H9 (cell line): Measurements from ENCODE around the gene JAKMIP1. TPM values are rescaled to one million over a fixed set of nuclear protein-coding genes. Genes with fewer than 3 reads are reported as not detected.

Experiments
- DNase-seq: peaks from one replicate; pipeline ENCODE4 v3.0.0-alpha.2; 2017
- H2AFZ ChIP-seq: one replicate; pipeline ENCODE4 v1.6.1; 2013; ENCODE audit warnings: mild to moderate bottlenecking, low read length, control low read depth, moderate library complexity
- H2AK5ac ChIP-seq: 2 replicates; pipeline ENCODE4 v1.6.1; 2013; ENCODE audit warnings: low read length, control low read depth, mixed read lengths; ENCODE audit not compliant: insufficient read length
- H2BK120ac ChIP-seq: one replicate; pipeline ENCODE4 v1.6.1; 2013; ENCODE audit warnings: low read depth, mild to moderate bottlenecking, low read length, control low read depth, inconsistent platforms; ENCODE audit not compliant: poor library complexity, severe bottlenecking
- H2BK12ac ChIP-seq: 2 replicates; pipeline ENCODE4 v1.6.1; 2013; ENCODE audit warnings: low read length, control low read depth, mixed read lengths, low read depth; ENCODE audit not compliant: insufficient read length
- H2BK15ac ChIP-seq: 2 replicates; pipeline ENCODE4 v1.6.1; 2013; ENCODE audit warnings: low read depth, low read length, control low read depth
- H2BK20ac ChIP-seq: one replicate; pipeline ENCODE4 v1.6.1; 2013; ENCODE audit warnings: low read depth, mild to moderate bottlenecking, low read length, control low read depth, inconsistent platforms; ENCODE audit not compliant: poor library complexity, severe bottlenecking
- H2BK5ac ChIP-seq: 2 replicates; pipeline ENCODE4 v1.6.1; 2013; ENCODE audit warnings: low read length, control low read depth, mixed read lengths; ENCODE audit not compliant: insufficient read length
- H3K14ac ChIP-seq: 2 replicates; pipeline ENCODE4 v1.6.1; 2013; ENCODE audit warnings: low read length, control low read depth; ENCODE audit not compliant: insufficient read depth
- H3K18ac ChIP-seq: 2 replicates; pipeline ENCODE4 v1.6.1; 2013; ENCODE audit warnings: low read depth, mild to moderate bottlenecking, mixed read lengths, low read length, control low read depth; ENCODE audit not compliant: insufficient read length
- H3K23ac ChIP-seq: 2 replicates; pipeline ENCODE4 v1.6.1; 2013; ENCODE audit warnings: low read length, control low read depth, mixed read lengths, low read depth; ENCODE audit not compliant: insufficient read length
- H3K23me2 ChIP-seq: 2 replicates; pipeline ENCODE4 v1.6.1; 2013; ENCODE audit warnings: low read depth, mild to moderate bottlenecking, mixed read lengths, low read length, control low read depth; ENCODE audit not compliant: insufficient read length, poor library complexity, severe bottlenecking
- H3K27ac ChIP-seq: 2 replicates; pipeline ENCODE4 v1.5.1; 2013; ENCODE audit warnings: low read length, control low read depth, mixed read lengths, low read depth; ENCODE audit not compliant: insufficient read length
- H3K27me3 ChIP-seq: 2 replicates; pipeline ENCODE4 v1.6.1; 2013; ENCODE audit warnings: low read length, control low read depth, inconsistent platforms; ENCODE audit not compliant: insufficient read depth
- H3K4ac ChIP-seq: 2 replicates; pipeline ENCODE4 v1.6.1; 2013; ENCODE audit warnings: low read depth, mild to moderate bottlenecking, control low read depth, inconsistent platforms, low read length, moderate library complexity
- H3K4me1 ChIP-seq: 2 replicates; pipeline ENCODE4 v1.6.1; 2013; ENCODE audit warnings: low read length, control low read depth, inconsistent platforms; ENCODE audit not compliant: insufficient read depth
- H3K4me2 ChIP-seq: 2 replicates; pipeline ENCODE4 v1.6.1; 2013; ENCODE audit warnings: low read length, control low read depth, mixed read lengths; ENCODE audit not compliant: insufficient read length, insufficient read depth
- H3K56ac ChIP-seq: 2 replicates; pipeline ENCODE4 v1.6.1; 2013; ENCODE audit warnings: low read depth, mild to moderate bottlenecking, mixed read lengths, low read length, control low read depth; ENCODE audit not compliant: insufficient read length
- H3K79me1 ChIP-seq: 2 replicates; pipeline ENCODE4 v1.6.1; 2013; ENCODE audit warnings: low read depth, mild to moderate bottlenecking, moderate library complexity, low read length, control low read depth, inconsistent platforms; ENCODE audit not compliant: insufficient read depth, poor library complexity, severe bottlenecking
- H3K79me2 ChIP-seq: 2 replicates; pipeline ENCODE4 v1.6.1; 2013; ENCODE audit warnings: low read length, control low read depth, inconsistent platforms; ENCODE audit not compliant: insufficient read depth
- H3K9ac ChIP-seq: 2 replicates; pipeline ENCODE4 v1.6.1; 2013; ENCODE audit warnings: low read length, control low read depth, mixed read lengths; ENCODE audit not compliant: insufficient read length; ENCODE audit errors: extremely low read depth
- H3K9me3 ChIP-seq: one replicate; pipeline ENCODE4 v1.6.1; 2013; ENCODE audit warnings: low read depth, low read length, inconsistent platforms; ENCODE audit not compliant: control insufficient read depth
- H3T11ph ChIP-seq: one replicate; pipeline ENCODE4 v1.6.1; 2013; ENCODE audit warnings: mild to moderate bottlenecking, low read length, control low read depth, inconsistent platforms
- H4K20me1 ChIP-seq: one replicate; pipeline ENCODE4 v1.6.1; 2013; ENCODE audit not compliant: control insufficient read depth, insufficient read length, insufficient read depth
- H4K5ac ChIP-seq: 2 replicates; pipeline ENCODE4 v1.6.1; 2013; ENCODE audit warnings: low read depth, mild to moderate bottlenecking, mixed read lengths, low read length, control low read depth; ENCODE audit not compliant: insufficient read length
- H4K8ac ChIP-seq: replicated peaks from 2 replicates; pipeline ENCODE4 v1.6.1; 2013; ENCODE audit warnings: low read length, control low read depth, mixed read lengths, low read depth; ENCODE audit not compliant: insufficient read length
- H4K91ac ChIP-seq: 2 replicates; pipeline ENCODE4 v1.6.1; 2013; ENCODE audit warnings: low read depth, mild to moderate bottlenecking, moderate library complexity, mixed read lengths, low read length, control low read depth; ENCODE audit not compliant: insufficient read length
- H3K27ac Mint-ChIP-seq, 3 experiments: 2 replicates in 2 of 3; 3 replicates in 1 of 3; pipeline ENCODE4 v1.8.0; 2020 to 2021; ENCODE audit warnings: mixed read lengths in 3 of 3, mild to moderate bottlenecking in 1 of 3, moderate library complexity in 1 of 3
- H3K27me3 Mint-ChIP-seq: 2 replicates; pipeline ENCODE4 v1.8.0; 2021; ENCODE audit warnings: low read depth, mild to moderate bottlenecking, moderate library complexity, mixed read lengths
- H3K36me3 Mint-ChIP-seq, 3 experiments: 2 replicates in 2 of 3; 3 replicates in 1 of 3; pipeline ENCODE4 v1.8.0; 2020 to 2021; ENCODE audit warnings: low read depth in 3 of 3, mixed read lengths in 3 of 3; ENCODE audit not compliant: insufficient read depth in 1 of 3
- H3K4me1 Mint-ChIP-seq, 2 experiments: 2 replicates each; pipeline ENCODE4 v1.8.0; 2020; ENCODE audit warnings: mixed read lengths in 2 of 2
- H3K4me3 Mint-ChIP-seq, 2 experiments: 2 replicates in 1 of 2; 3 replicates in 1 of 2; pipeline ENCODE4 v1.8.0; 2020 to 2021; ENCODE audit warnings: mild to moderate bottlenecking in 2 of 2, mixed read lengths in 2 of 2, moderate library complexity in 1 of 2
- H3K9me3 Mint-ChIP-seq, 2 experiments: 2 replicates in 1 of 2; 3 replicates in 1 of 2; pipeline ENCODE4 v1.8.0; 2020; ENCODE audit warnings: mild to moderate bottlenecking in 2 of 2, mixed read lengths in 2 of 2, moderate library complexity in 1 of 2
- WGBS: extraction: QIAGEN DNeasy Blood & Tissue Kit; methylation state at CpG from one replicate; pipeline ENCODE4 v1.1.7; 2013; ENCODE audit warnings: missing lambda C conversion rate, low lambda C conversion rate, mixed read lengths; ENCODE audit not compliant: insufficient read length; ENCODE audit errors: extremely low coverage; 5-methylcytosine and 5-hydroxymethylcytosine counted together
- total RNA-seq: library from RNA; stranded (reverse); gene quantifications from 2 replicates; pipeline ENCODE4 v1.2.1, GENCODE V29; 2021
- TF ChIP-seq, protein P1 (sequence below): fragments of 200-600 bp; sonication (generic); conservative IDR thresholded peaks from 3 replicates; pipeline ENCODE4 v1.8.0; 2021; ENCODE audit warnings: antibody characterized with exemption, mild to moderate bottlenecking

Gene JAKMIP1
- total RNA-seq, 1 experiment from 2014 or later = 1.5 TPM

DNA sequence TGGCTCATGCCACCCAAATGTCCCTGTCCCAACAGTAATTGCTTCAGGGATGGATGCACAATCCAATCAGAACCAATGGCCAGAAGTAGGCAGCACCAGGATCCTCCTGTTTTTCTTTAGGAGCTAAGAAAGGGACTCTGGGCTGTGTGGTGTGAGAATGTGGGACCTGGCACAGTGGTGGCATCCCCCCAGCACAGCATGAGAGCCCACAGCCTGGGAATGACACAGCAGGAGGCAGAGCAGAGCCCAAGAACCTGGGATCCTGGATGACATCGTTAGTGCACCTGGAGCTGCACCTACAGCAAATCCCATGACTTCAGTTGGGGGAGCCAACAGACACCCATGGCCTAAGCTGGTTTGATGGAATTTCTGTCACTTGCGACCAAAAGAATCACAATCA, 111.4 kb downstream of the JAKMIP1 start:
- peaks cover 24 to 25% of the 10 kb centered on the region in 2 experiments for H3K4me1 Mint-ChIP-seq
- H3K23ac ChIP-seq = no peak overlapping the region
- no peaks in the 10 kb centered on the region for H3K23me2 ChIP-seq
- TF ChIP-seq, protein P1, sequence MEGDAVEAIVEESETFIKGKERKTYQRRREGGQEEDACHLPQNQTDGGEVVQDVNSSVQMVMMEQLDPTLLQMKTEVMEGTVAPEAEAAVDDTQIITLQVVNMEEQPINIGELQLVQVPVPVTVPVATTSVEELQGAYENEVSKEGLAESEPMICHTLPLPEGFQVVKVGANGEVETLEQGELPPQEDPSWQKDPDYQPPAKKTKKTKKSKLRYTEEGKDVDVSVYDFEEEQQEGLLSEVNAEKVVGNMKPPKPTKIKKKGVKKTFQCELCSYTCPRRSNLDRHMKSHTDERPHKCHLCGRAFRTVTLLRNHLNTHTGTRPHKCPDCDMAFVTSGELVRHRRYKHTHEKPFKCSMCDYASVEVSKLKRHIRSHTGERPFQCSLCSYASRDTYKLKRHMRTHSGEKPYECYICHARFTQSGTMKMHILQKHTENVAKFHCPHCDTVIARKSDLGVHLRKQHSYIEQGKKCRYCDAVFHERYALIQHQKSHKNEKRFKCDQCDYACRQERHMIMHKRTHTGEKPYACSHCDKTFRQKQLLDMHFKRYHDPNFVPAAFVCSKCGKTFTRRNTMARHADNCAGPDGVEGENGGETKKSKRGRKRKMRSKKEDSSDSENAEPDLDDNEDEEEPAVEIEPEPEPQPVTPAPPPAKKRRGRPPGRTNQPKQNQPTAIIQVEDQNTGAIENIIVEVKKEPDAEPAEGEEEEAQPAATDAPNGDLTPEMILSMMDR = no peak
- no peak overlapping the region; the same call in 1 of the 2 replicates for H3K14ac ChIP-seq
- whole genome bisulfite sequencing = no CpG with 5 or more reads among the region's 2 CpGs
- no peak overlapping the region for H3K56ac ChIP-seq
- no peak overlapping the region for H3K9ac ChIP-seq
- no peak overlapping the region for H2BK12ac ChIP-seq
- H2AFZ ChIP-seq = no peak overlapping the region
- no peak overlapping the region for H2BK5ac ChIP-seq
- H3K27me3 ChIP-seq = no peaks in the 10 kb centered on the region
- H4K5ac ChIP-seq = no peak overlapping the region
- H3K18ac ChIP-seq = no peak overlapping the region
- peaks cover 0 to 10% (median 8%) of the 10 kb centered on the region in 3 experiments; a peak in 4 of 7 replicates for H3K36me3 Mint-ChIP-seq
- peaks cover 10% of the 10 kb centered on the region for H3K27me3 Mint-ChIP-seq
- H3K9me3 Mint-ChIP-seq = 0 out of 5 replicates have a peak, but pooled peaks cover 0 to 2% of the 10 kb centered on the region in 2 experiments
- H3T11ph ChIP-seq = no peak overlapping the region
- no peak overlapping the region for H3K4ac ChIP-seq
- no peak overlapping the region for H3K4me2 ChIP-seq
- no peak overlapping the region for H2AK5ac ChIP-seq
- H2BK15ac ChIP-seq = no peak overlapping the region
- no peak overlapping the region for H2BK120ac ChIP-seq
- H4K91ac ChIP-seq = no peak overlapping the region
- H3K4me3 Mint-ChIP-seq = no peak overlapping the region
- no peaks in the 10 kb centered on the region for H3K9me3 ChIP-seq
- H3K27ac Mint-ChIP-seq = no peak overlapping the region
- no peaks in the 10 kb centered on the region for H3K79me1 ChIP-seq
- H3K79me2 ChIP-seq = no peaks in the 10 kb centered on the region
- no peak for DNase-seq
- H3K27ac ChIP-seq = no peak overlapping the region
- no peaks in the 10 kb centered on the region for H4K20me1 ChIP-seq
- no peak overlapping the region for H4K8ac ChIP-seq
- no peak overlapping the region for H2BK20ac ChIP-seq
- H3K4me1 ChIP-seq = no peaks in the 10 kb centered on the region; the same call in 1 of the 2 replicates
